C4-2B (cell line): ENCODE results near the gene C16orf74.

ENCODE experiments used
- H3K27ac ChIP-seq: fragments of 450-650 bp; 2 replicates; pipeline ENCODE4 v1.5.1; 2017
- CTCF ChIP-seq: fragments of 450-650 bp; conservative IDR thresholded peaks from 2 replicates; pipeline ENCODE4 v1.5.1; 2017; ENCODE audit warnings: mild to moderate bottlenecking
- ZFX ChIP-seq: fragments of 450-650 bp; IDR thresholded peaks from 2 replicates; pipeline ENCODE4 v1.6.1; 2017

Gene C16orf74

GRCh38 chr16:85774811-85775210 lies 23.9 kb upstream of the C16orf74 start:
- TF ChIP-seq ZFX = no peak
- no peak for TF ChIP-seq CTCF
- no peak overlapping the region for H3K27ac ChIP-seq

- no peak for TF ChIP-seq CTCF
- no peak for TF ChIP-seq ZFX
- no peak overlapping the region for H3K27ac ChIP-seq
Measured at GRCh38 chr16:85774136-85774535, 23.2 kb upstream of the C16orf74 start.

GRCh38 chr16:85773044-85773443 lies 22.1 kb upstream of the C16orf74 start:
- TF ChIP-seq CTCF = no peak
- TF ChIP-seq ZFX = no peak
- no peak overlapping the region for H3K27ac ChIP-seq

- no peak overlapping the region for H3K27ac ChIP-seq
- TF ChIP-seq ZFX (no peak), CTCF (no peak)
Measured at GRCh38 chr16:85770741-85771140, 19.8 kb upstream of the C16orf74 start.

GRCh38 chr16:85768199-85768598 lies 17.3 kb upstream of the C16orf74 start:
- no peak for TF ChIP-seq CTCF
- no peak for TF ChIP-seq ZFX
- no peak overlapping the region for H3K27ac ChIP-seq

- TF ChIP-seq CTCF = no peak
- no peak for TF ChIP-seq ZFX
- no peak overlapping the region for H3K27ac ChIP-seq
Measured at GRCh38 chr16:85767531-85767930, 16.6 kb upstream of the C16orf74 start.

GRCh38 chr16:85765767-85766166 lies 14.9 kb upstream of the C16orf74 start:
- H3K27ac ChIP-seq = no peak overlapping the region
- TF ChIP-seq CTCF (no peak), ZFX (no peak)
